SK-N-MC (cell line): ENCODE results near the gene IL1RN.

ENCODE experiments used
- EZH2 ChIP-seq: fragments of 200-600 bp; sonication (generic); IDR thresholded peaks from one replicate; pipeline ENCODE4 v1.6.1; 2017; ENCODE audit warnings: antibody characterized with exemption
- POLR2AphosphoS5 ChIP-seq: IDR thresholded peaks from 2 replicates; pipeline ENCODE4 v1.6.1; 2012; ENCODE audit warnings: mild to moderate bottlenecking, low read depth, low read length, borderline replicate concordance

DNA sequence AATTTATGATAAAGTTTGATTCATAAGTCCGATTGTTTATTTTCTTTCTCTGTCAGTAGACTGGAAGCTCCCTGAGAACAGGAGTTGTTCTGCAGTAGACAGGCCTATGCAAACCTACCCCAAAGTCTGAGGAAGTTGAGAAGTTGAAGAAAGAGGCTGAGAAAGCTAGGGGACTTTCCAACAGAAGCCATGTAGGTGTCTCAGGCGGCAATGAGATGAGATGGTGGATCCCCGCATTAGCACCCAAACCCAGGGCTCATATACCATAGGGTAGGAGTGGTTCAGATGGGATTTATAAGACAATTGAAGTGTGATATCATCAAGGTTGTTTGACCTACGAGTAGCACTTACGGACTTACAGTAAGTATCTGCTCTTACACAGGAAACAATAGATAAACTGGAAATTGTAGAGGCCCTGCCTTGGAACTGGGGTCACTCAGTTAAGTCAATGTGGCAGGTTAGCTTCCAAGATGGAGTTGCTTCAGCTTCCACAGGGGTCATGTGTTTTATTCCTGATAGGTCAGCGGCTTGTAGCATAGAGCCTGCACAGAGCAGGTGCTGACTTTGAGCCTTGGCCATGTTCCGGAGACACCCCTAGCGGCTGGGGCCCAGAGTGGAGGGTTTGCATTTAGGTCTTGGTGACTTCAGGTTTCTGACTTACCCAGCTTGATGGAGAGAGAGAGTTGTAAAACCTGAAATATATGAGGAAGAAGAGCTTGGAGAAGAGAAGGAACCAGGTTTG is 44.1 kb downstream of the IL1RN start:
- TF ChIP-seq POLR2AphosphoS5 (no peak), EZH2 (no peak)
